Stimulated activated CD8-positive, alpha-beta memory T cell treated with anti-CD3 and anti-CD28 coated beads, Interleukin-7, amount 100 ng/mL, for 48 hours (primary cell): Measurements from ENCODE around the gene ZNF562.
"Not testable (repeated sequence)": the region's sequence is repeated elsewhere in the genome, so short reads cannot be mapped to it uniquely, and the experiment has no call there.

Source experiments
- DNase-seq, 2 donors: peaks; one replicate each; pipeline ENCODE4 v3.0.0-alpha.2; 2020; ENCODE audit warnings: low read depth in 1 of 2; ENCODE audit errors: extremely low read depth in 1 of 2

The ZNF562 gene

GRCh38 chr19:9674663-9675357, at the start of gene ZNF562:
TSS of gene ZNF562 (minus strand) at chr19:9675100. CDS start at chr19:9660744, 14,356 bp downstream.
- peak; percentile 67 to 78 for DNase-seq

GRCh38 chr19:9724157-9724556, 49.3 kb upstream of the ZNF562 start:
- no peak for DNase-seq

GRCh38 chr19:9721861-9722260, 47.0 kb upstream of the ZNF562 start:
- DNase-seq = no peak

- DNase-seq = no peak
Measured at GRCh38 chr19:9720541-9720940, 45.6 kb upstream of the ZNF562 start.

GRCh38 chr19:9711815-9712214, 36.9 kb upstream of the ZNF562 start:
- DNase-seq = no peak

- no peak for DNase-seq
Measured at GRCh38 chr19:9709305-9709704, 34.4 kb upstream of the ZNF562 start.

GRCh38 chr19:9705836-9706235, 30.9 kb upstream of the ZNF562 start:
- no peak for DNase-seq

GRCh38 chr19:9702186-9702585, 27.3 kb upstream of the ZNF562 start:
- no peak for DNase-seq

- no peak for DNase-seq
Measured at GRCh38 chr19:9700229-9700981, 25.5 kb upstream of the ZNF562 start.

GRCh38 chr19:9690301-9690700, 15.4 kb upstream of the ZNF562 start:
- not testable (repeated sequence) for DNase-seq

GRCh38 chr19:9679996-9680395, 5.1 kb upstream of the ZNF562 start:
- not testable (repeated sequence) for DNase-seq

- DNase-seq = peak in 1 of 2 donors; percentile 59
Measured at GRCh38 chr19:9675358-9675901, 530 bp upstream of the ZNF562 start.

- DNase-seq = peak in 1 of 2 donors; percentile 15
Measured at GRCh38 chr19:9673912-9674662, 813 bp downstream of the ZNF562 start.

- no peak for DNase-seq
Measured at GRCh38 chr19:9672893-9673292, 2.0 kb downstream of the ZNF562 start.

GRCh38 chr19:9671655-9672054, 3.2 kb downstream of the ZNF562 start:
- no peak for DNase-seq

GRCh38 chr19:9668544-9668943, 6.4 kb downstream of the ZNF562 start:
- no peak for DNase-seq

- DNase-seq = no peak
Measured at GRCh38 chr19:9667898-9668297, 7.0 kb downstream of the ZNF562 start.

- DNase-seq = no peak
Measured at GRCh38 chr19:9658769-9659168, 16.1 kb downstream of the ZNF562 start.

GRCh38 chr19:9653066-9653555, 21.8 kb downstream of the ZNF562 start:
- DNase-seq = not testable (repeated sequence)

- not testable (repeated sequence) for DNase-seq
Measured at GRCh38 chr19:9651464-9651863, 23.4 kb downstream of the ZNF562 start.

- no peak for DNase-seq
Measured at GRCh38 chr19:9650345-9650744, 24.6 kb downstream of the ZNF562 start.
